NB4 (cell line): ENCODE data around the gene GNA12.

Source experiments
- MYC ChIP-seq: IDR thresholded peaks from 2 replicates; pipeline ENCODE4 v1.6.1; 2011; ENCODE audit warnings: low read depth, low read length
- POLR2A ChIP-seq: IDR thresholded peaks from 2 replicates; pipeline ENCODE4 v1.6.1; 2011; ENCODE audit warnings: mild to moderate bottlenecking; ENCODE audit not compliant: insufficient read length; ENCODE audit errors: extremely low read depth
- TF ChIP-seq, protein P1 (sequence below): IDR thresholded peaks from one replicate; pipeline ENCODE4 v1.5.1; 2012; ENCODE audit warnings: low read depth, low read length
- TF ChIP-seq, protein P2 (sequence below): IDR thresholded peaks from 2 replicates; pipeline ENCODE4 v1.6.1; 2011; ENCODE audit warnings: low read depth, low read length

DNA sequence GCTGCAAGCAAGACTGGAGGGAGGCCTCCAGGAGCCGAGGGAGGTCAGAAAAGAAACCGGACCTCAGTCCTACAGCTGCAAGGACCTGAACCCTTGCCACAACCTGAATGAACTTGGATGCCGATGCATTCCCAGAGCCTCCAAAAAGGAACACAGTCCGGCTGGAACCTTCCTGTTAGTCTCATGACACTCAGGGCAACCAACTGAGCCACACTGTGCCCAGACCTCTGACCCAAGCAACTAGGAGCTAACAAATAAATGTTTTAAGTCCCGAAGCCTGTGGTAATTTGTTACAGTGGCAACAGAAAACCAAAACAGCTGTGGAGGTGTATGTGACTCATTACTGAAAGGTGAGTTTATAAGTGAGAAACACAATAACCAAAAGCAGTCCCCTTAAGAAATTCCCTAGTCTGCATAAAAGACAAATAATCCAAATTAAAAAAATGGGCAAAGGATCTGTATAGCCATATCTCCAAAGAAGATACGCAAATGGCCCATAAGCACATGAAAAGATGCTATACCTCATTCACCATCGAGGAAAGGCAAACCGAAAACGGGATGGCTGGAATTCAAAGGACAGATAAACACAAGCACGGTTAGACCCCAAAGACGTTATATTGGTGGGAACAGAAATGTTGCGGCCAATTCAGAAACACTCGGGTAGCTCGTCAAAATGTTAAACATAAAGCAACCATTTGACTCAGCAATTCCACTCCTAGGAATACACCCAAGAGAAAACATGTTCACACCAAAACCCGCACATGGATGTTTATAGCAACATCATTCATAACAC lies 24.8 kb downstream of the GNA12 start:
- TF ChIP-seq, protein P1, sequence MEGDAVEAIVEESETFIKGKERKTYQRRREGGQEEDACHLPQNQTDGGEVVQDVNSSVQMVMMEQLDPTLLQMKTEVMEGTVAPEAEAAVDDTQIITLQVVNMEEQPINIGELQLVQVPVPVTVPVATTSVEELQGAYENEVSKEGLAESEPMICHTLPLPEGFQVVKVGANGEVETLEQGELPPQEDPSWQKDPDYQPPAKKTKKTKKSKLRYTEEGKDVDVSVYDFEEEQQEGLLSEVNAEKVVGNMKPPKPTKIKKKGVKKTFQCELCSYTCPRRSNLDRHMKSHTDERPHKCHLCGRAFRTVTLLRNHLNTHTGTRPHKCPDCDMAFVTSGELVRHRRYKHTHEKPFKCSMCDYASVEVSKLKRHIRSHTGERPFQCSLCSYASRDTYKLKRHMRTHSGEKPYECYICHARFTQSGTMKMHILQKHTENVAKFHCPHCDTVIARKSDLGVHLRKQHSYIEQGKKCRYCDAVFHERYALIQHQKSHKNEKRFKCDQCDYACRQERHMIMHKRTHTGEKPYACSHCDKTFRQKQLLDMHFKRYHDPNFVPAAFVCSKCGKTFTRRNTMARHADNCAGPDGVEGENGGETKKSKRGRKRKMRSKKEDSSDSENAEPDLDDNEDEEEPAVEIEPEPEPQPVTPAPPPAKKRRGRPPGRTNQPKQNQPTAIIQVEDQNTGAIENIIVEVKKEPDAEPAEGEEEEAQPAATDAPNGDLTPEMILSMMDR = no peak
- TF ChIP-seq, protein P2, sequence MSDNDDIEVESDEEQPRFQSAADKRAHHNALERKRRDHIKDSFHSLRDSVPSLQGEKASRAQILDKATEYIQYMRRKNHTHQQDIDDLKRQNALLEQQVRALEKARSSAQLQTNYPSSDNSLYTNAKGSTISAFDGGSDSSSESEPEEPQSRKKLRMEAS = no peak
- no peak for TF ChIP-seq POLR2A
- TF ChIP-seq MYC = no peak
